Measurements from ENCODE around the gene GOLIM4. TPM values are rescaled to one million over a fixed set of nuclear protein-coding genes. Genes with fewer than 3 reads are reported as not detected.

Gene GOLIM4
- total RNA-seq, 2 experiments from 2014 or later = 1.4 to 1.5 TPM

DNA sequence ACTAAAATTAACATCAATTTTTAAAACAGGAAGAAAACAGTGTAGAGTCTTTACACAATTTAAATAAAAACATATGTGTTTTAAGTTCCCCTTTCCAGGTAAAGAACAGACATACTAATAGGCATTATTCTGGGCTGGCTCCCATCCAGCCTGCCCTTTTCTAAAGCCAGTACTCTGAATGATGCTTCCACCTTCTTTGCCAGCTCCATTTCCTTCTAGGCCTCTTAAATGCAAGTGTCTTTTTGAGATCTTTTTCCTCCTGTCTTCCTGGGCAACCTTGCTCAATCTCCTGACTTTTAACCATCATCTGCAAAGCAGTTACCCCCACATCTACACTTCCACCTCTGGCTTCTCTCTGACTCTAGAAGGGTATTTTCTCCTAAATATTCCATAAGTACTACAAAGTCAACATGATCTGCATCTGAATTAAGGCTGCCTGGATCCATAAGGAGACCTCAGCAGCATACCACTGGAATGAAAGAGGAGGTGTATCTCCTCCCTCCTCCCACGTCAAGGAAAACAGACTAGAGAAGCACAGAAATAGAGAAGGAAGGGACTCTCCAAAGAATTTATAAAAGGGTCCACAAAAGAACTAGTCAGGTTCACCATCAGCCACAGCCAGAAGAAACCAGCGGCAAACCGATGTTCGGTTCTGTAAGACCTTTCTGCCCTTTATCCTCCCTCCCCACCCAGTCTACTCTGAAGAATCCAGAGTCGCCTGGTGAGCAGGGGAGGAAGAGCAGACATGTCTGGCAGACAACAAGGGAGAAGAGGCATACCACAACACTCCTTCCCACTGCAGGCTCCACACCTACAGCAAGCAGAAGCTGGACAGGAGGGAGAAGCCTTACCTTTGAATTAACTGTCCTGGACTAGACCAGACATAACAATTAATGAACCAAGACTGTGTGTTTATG is 47.1 kb downstream of the GOLIM4 start:
- CTCF ChIA-PET = interaction anchor here (3.4 kb wide), 1 partner anchor 117 kb away, joined by 19 read pairs; no protein-coding TSS in a partner anchor
- POLR2A ChIA-PET = no interaction called here
- H3K27ac Mint-ChIP-seq = no peak overlapping the region
- H3K9me3 Mint-ChIP-seq = no peaks in the 10 kb centered on the region
- no peaks in the 10 kb centered on the region for H3K4me1 Mint-ChIP-seq (ENCODE audit: low read depth)
- intact Hi-C loops (cut with micrococcal nuclease) = no loop called here
- H3K36me3 Mint-ChIP-seq = no peaks in the 10 kb centered on the region
- H3K4me3 Mint-ChIP-seq = no peak overlapping the region
- no peaks in the 10 kb centered on the region for H3K27me3 Mint-ChIP-seq
- no peak for DNase-seq

DNA sequence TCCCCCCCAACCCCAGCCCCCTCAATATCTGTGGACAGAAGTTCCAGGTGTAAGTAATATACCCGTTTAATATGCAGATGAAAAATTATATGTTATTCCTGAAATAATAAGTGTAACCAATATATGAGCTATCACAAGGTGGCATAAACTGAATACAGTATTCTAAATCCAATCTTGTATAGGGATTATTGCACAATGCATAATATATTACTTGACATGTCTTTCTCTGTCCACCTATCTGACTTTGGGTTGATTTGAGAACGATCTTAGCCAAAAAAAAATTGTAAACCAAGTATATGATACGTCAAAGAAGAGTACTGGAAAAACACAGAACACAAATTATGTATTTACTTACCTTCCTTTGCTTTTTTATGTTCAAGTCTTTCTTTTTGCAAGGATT is 47.8 kb downstream of the GOLIM4 start:
- intact Hi-C loops (cut with micrococcal nuclease) = no loop called here
- no peak for DNase-seq
- ChIA-PET POLR2A (no interaction called here), CTCF (interaction anchor here (3.4 kb wide), 1 partner anchor 118 kb away, joined by 19 read pairs; no protein-coding TSS in a partner anchor)
- H3K4me1 Mint-ChIP-seq (ENCODE audit: low read depth) = no peaks in the 10 kb centered on the region
- no peaks in the 10 kb centered on the region for H3K27me3 Mint-ChIP-seq
- no peak overlapping the region for H3K27ac Mint-ChIP-seq
- H3K9me3 Mint-ChIP-seq = no peaks in the 10 kb centered on the region
- H3K4me3 Mint-ChIP-seq = no peak overlapping the region
- no peaks in the 10 kb centered on the region for H3K36me3 Mint-ChIP-seq

- CTCF ChIA-PET = interaction anchor here (0.6 to 3.4 kb wide), 3 partner anchors 119 to 1399 kb away, joined by 3 to 19 read pairs (median 3); no protein-coding TSS in a partner anchor
- intact Hi-C loops (cut with micrococcal nuclease) = no loop called here
- DNase-seq = no peak
- Mint-ChIP-seq H3K9me3 (no peaks in the 10 kb centered on the region), H3K27me3 (no peaks in the 10 kb centered on the region), H3K27ac (no peak overlapping the region), H3K4me1 (ENCODE audit: low read depth) (no peaks in the 10 kb centered on the region), H3K36me3 (no peaks in the 10 kb centered on the region), H3K4me3 (no peak overlapping the region)
- POLR2A ChIA-PET = no interaction called here
Measured at GRCh38 chr3:168047190-168047795, 48.4 kb downstream of the GOLIM4 start.

GRCh38 chr3:168044049-168044448 is 51.7 kb downstream of the GOLIM4 start:
- Mint-ChIP-seq H3K36me3 (no peaks in the 10 kb centered on the region), H3K27ac (no peak overlapping the region), H3K4me1 (ENCODE audit: low read depth) (no peaks in the 10 kb centered on the region), H3K4me3 (no peak overlapping the region), H3K27me3 (no peaks in the 10 kb centered on the region), H3K9me3 (no peaks in the 10 kb centered on the region)
- ChIA-PET POLR2A (no interaction called here), CTCF (interaction anchor here (2.2 kb wide), 1 partner anchor 122 kb away, joined by 9 read pairs; no protein-coding TSS in a partner anchor)
- no peak for DNase-seq
- intact Hi-C loops (cut with micrococcal nuclease) = no loop called here

- H3K36me3 Mint-ChIP-seq = no peaks in the 10 kb centered on the region
- no peak overlapping the region for H3K4me3 Mint-ChIP-seq
- no peak overlapping the region for H3K27ac Mint-ChIP-seq
- no peaks in the 10 kb centered on the region for H3K9me3 Mint-ChIP-seq
- CTCF ChIA-PET = interaction anchor here (0.6 to 1.2 kb wide), 5 partner anchors 9 to 112 kb away, joined by 3 to 4 read pairs (median 4); no protein-coding TSS in a partner anchor
- no peak for DNase-seq
- intact Hi-C loops (cut with micrococcal nuclease) = loop anchor here (1.0 kb wide), 1 partner anchor 112 kb away; no protein-coding TSS in a partner anchor
- no peaks in the 10 kb centered on the region for H3K4me1 Mint-ChIP-seq (ENCODE audit: low read depth)
- POLR2A ChIA-PET = no interaction called here
- no peaks in the 10 kb centered on the region for H3K27me3 Mint-ChIP-seq
Measured at GRCh38 chr3:168040607-168041208, 55.0 kb downstream of the GOLIM4 start.

- ChIA-PET POLR2A (no interaction called here), CTCF (no interaction called here)
- H3K4me3 Mint-ChIP-seq = no peak overlapping the region
- H3K36me3 Mint-ChIP-seq = no peaks in the 10 kb centered on the region
- no peaks in the 10 kb centered on the region for H3K27me3 Mint-ChIP-seq
- no peaks in the 10 kb centered on the region for H3K9me3 Mint-ChIP-seq
- H3K27ac Mint-ChIP-seq = no peak overlapping the region
- intact Hi-C loops (cut with micrococcal nuclease) = no loop called here
- H3K4me1 Mint-ChIP-seq (ENCODE audit: low read depth) = no peaks in the 10 kb centered on the region
- DNase-seq = no peak
Measured at GRCh38 chr3:168037020-168037419, 58.7 kb downstream of the GOLIM4 start.

- Mint-ChIP-seq H3K9me3 (no peaks in the 10 kb centered on the region), H3K4me1 (ENCODE audit: low read depth) (no peaks in the 10 kb centered on the region), H3K4me3 (no peak overlapping the region), H3K27ac (no peak overlapping the region), H3K36me3 (no peaks in the 10 kb centered on the region), H3K27me3 (no peaks in the 10 kb centered on the region)
- ChIA-PET CTCF (no interaction called here), POLR2A (no interaction called here)
- intact Hi-C loops (cut with micrococcal nuclease) = no loop called here
- no peak for DNase-seq
Measured at GRCh38 chr3:168036619-168037018, 59.1 kb downstream of the GOLIM4 start.

DNA sequence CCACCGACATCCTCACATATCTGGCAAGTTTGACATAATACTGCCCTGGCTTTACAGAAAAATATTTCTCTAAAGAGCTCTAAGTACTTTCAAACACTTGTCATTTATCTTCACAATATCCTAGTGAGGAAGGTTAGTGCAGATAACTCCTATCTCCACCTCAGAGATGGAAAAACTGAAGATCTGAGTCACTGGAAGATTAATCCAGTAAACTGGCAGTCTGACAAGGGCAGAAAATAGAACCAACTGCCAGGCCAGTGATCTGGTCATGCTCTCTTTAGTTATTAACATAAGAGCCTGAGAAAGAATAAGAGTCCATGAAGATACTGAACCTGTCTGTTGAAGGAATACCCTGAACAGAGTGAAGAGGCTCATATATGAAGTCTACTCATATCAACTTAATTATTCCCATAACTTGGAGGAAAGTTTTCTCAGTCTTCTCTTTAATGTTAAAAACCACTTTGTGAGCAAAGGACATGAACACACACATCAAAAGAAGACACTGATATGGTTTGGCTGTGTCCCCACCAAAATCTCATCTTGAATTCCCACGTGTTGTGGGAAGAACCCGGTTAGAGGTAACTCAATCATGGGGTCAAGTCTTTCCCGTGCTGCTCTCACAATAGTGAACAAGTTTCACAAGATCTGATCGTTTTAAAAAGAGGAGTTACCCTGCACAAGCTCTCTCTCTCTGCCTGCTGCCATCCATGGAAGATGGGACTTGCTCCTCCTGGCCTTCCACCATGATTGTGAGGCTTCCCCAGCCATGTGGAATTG is 61.4 kb downstream of the GOLIM4 start:
- H3K27ac Mint-ChIP-seq = no peak overlapping the region
- intact Hi-C loops (cut with micrococcal nuclease) = no loop called here
- H3K9me3 Mint-ChIP-seq = no peaks in the 10 kb centered on the region
- H3K36me3 Mint-ChIP-seq = no peaks in the 10 kb centered on the region
- no peak for DNase-seq
- CTCF ChIA-PET = no interaction called here
- no peak overlapping the region for H3K4me3 Mint-ChIP-seq
- no peaks in the 10 kb centered on the region for H3K27me3 Mint-ChIP-seq
- no peaks in the 10 kb centered on the region for H3K4me1 Mint-ChIP-seq (ENCODE audit: low read depth)
- POLR2A ChIA-PET = no interaction called here

DNA sequence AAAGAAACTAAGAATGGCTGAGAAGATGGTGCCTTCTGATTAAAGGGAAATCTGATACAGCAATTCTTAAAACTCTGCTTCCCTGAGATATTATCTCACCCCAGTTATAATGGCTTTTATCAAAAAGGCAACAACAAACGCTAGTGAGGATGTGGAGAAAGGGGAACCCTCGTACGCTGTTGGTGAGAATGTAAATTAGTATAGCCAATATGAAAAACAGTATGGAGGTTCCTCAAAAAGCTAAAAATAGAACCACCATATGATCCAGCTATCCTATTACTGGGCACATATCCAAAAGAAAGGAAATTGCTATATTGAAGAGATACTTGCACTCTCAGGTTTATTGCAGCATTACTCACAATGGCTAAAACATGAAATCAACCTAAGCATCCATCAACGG is 65.1 kb downstream of the GOLIM4 start:
- H3K4me1 Mint-ChIP-seq (ENCODE audit: low read depth) = no peaks in the 10 kb centered on the region
- no peaks in the 10 kb centered on the region for H3K9me3 Mint-ChIP-seq
- H3K27ac Mint-ChIP-seq = no peak overlapping the region
- H3K27me3 Mint-ChIP-seq = peaks cover 4% of the 10 kb centered on the region
- ChIA-PET POLR2A (no interaction called here), CTCF (no interaction called here)
- no peak overlapping the region for H3K4me3 Mint-ChIP-seq
- no peaks in the 10 kb centered on the region for H3K36me3 Mint-ChIP-seq
- intact Hi-C loops (cut with micrococcal nuclease) = no loop called here
- no peak for DNase-seq

- Mint-ChIP-seq H3K9me3 (no peaks in the 10 kb centered on the region), H3K36me3 (no peaks in the 10 kb centered on the region), H3K27me3 (peaks cover 4% of the 10 kb centered on the region), H3K4me3 (no peak overlapping the region), H3K27ac (no peak overlapping the region), H3K4me1 (ENCODE audit: low read depth) (peaks cover 4% of the 10 kb centered on the region)
- intact Hi-C loops (cut with micrococcal nuclease) = loop anchor here (10.0 kb wide), 1 partner anchor 295 kb away; the partner anchor contains the start of genes PDCD10 and SERPINI1
- no peak for DNase-seq
- ChIA-PET POLR2A (no interaction called here), CTCF (no interaction called here)
Measured at GRCh38 chr3:168029705-168030104, 66.0 kb downstream of the GOLIM4 start.

GRCh38 chr3:168028086-168028485 is 67.6 kb downstream of the GOLIM4 start:
- CTCF ChIA-PET = interaction anchor here (0.5 kb wide), 1 partner anchor 74 kb away, joined by 3 read pairs; no protein-coding TSS in a partner anchor

More at GRCh38 chr3:168028086-168028485, 67.6 kb downstream of the GOLIM4 start:
- no peak overlapping the region for H3K4me3 Mint-ChIP-seq
- DNase-seq = no peak
- H3K4me1 Mint-ChIP-seq (ENCODE audit: low read depth) = peaks cover 12% of the 10 kb centered on the region
- POLR2A ChIA-PET = no interaction called here
- H3K36me3 Mint-ChIP-seq = no peaks in the 10 kb centered on the region
- H3K27ac Mint-ChIP-seq = no peak overlapping the region
- no peaks in the 10 kb centered on the region for H3K9me3 Mint-ChIP-seq
- peaks cover 4% of the 10 kb centered on the region for H3K27me3 Mint-ChIP-seq
- intact Hi-C loops (cut with micrococcal nuclease) = loop anchor here (10.0 kb wide), 1 partner anchor 293 kb away; the partner anchor contains the start of genes PDCD10 and SERPINI1

All from activated CD4-positive, alpha-beta memory T cell treated with anti-CD3 and anti-CD28 coated beads for 36 hours (primary cell).